K562 (cell line): ENCODE data around the gene TMEFF1. TPM values are rescaled to one million over a fixed set of nuclear protein-coding genes. Genes with fewer than 3 reads are reported as not detected.

Source experiments
- ATAC-seq: fragments of 200-7000 bp; cut with Tn5 transposase; 3 replicates; pipeline ENCODE4 v1.9.1; 2020; ENCODE audit warnings: moderate library complexity
- BruUV-seq: library from RNA; stranded (reverse); fragments of 400-500 nt; replicated peaks from 2 replicates; lab custom pipeline; 2021; lab: Mats Ljungman, UMichigan
- CTCF ChIA-PET: fragments of 300-600 bp; formaldehyde crosslinking; extraction: SDS; loops from one replicate; lab custom pipeline; 2021; ENCODE audit warnings: low intra/inter-chr PET ratio; lab: Yijun Ruan, JAX
- POLR2A ChIA-PET: fragments of 300-600, 350-650 bp; sonication (Branson Sonifier 250); formaldehyde crosslinking; extraction: SDS; loops from one replicate; lab custom pipeline; 2021; ENCODE audit warnings: antibody characterized with exemption, inconsistent platforms; lab: Yijun Ruan, JAX
- DNase-seq, 4 experiments: peaks; one replicate each; pipeline versions ENCODE4 v3.0.0 to v3.0.0-alpha.2; 2011 to 2018; ENCODE audit warnings: low spot score in 3 of 4, mixed read lengths in 3 of 4; ENCODE audit errors: extremely low read depth in 1 of 4
- FAIRE-seq: peaks from 2 replicates; lab custom pipeline; 2011; peaks lifted over from hg19 to GRCh38; lab: Jason Lieb, UNC
- H2AFZ ChIP-seq: 2 replicates; pipeline ENCODE4 v1.6.0; 2011; ENCODE audit warnings: low read depth, low read length, control low read depth, inconsistent platforms
- H3K27ac ChIP-seq: fragments of 200-600 bp; 3 replicates; pipeline ENCODE4 v1.8.0; 2011; ENCODE audit warnings: low read depth, mild to moderate bottlenecking, control low read depth, inconsistent platforms, low read length, moderate library complexity, mixed read lengths; ENCODE audit errors: extremely low read depth
- H3K27me3 ChIP-seq, 2 experiments: fragments of 300-600 bp in 1 of 2; 2 replicates in 1 of 2; 3 replicates in 1 of 2; pipeline versions ENCODE4 v1.6.0 to v1.8.0; 2011; ENCODE audit warnings: inconsistent platforms in 2 of 2, low read length in 2 of 2, mild to moderate bottlenecking in 1 of 2, mixed read lengths in 1 of 2, moderate library complexity in 1 of 2; ENCODE audit not compliant: control insufficient read depth in 2 of 2, insufficient read depth in 2 of 2
- H3K36me3 ChIP-seq: fragments of 300-600 bp; 3 replicates; pipeline ENCODE4 v1.8.0; 2011; ENCODE audit warnings: mild to moderate bottlenecking, low read length, inconsistent platforms; ENCODE audit not compliant: control insufficient read depth, insufficient read depth
- H3K4me1 ChIP-seq, 2 experiments: fragments of 200-600 bp in 1 of 2; replicated peaks in 1 of 2; 2 replicates in 1 of 2; 3 replicates in 1 of 2; pipeline versions ENCODE4 v1.5.1 to v1.8.0; 2011; ENCODE audit warnings: inconsistent platforms in 2 of 2, low read length in 2 of 2, mild to moderate bottlenecking in 1 of 2, mixed read lengths in 1 of 2, moderate library complexity in 1 of 2; ENCODE audit not compliant: control insufficient read depth in 2 of 2, insufficient read depth in 2 of 2
- H3K4me2 ChIP-seq: 2 replicates; pipeline ENCODE4 v1.6.1; 2011; ENCODE audit warnings: low read length, control low read depth, inconsistent platforms, mixed read lengths; ENCODE audit not compliant: insufficient read depth
- H3K4me3 ChIP-seq: fragments of 200-600 bp; sonication (generic), shearing (Covaris generic); 2 replicates; pipeline ENCODE4 v1.5.1; 2016; ENCODE audit warnings: control low read depth, inconsistent platforms
- H3K79me2 ChIP-seq: fragments of 200-600 bp; 3 replicates; pipeline ENCODE4 v1.8.0; 2011; ENCODE audit warnings: low read length, inconsistent platforms; ENCODE audit not compliant: control insufficient read depth, insufficient read depth
- H3K9ac ChIP-seq, 2 experiments: 2 replicates each; pipeline versions ENCODE4 v1.6.0 to v1.6.1; 2011; ENCODE audit warnings: low read depth in 2 of 2, low read length in 2 of 2, control low read depth in 1 of 2, inconsistent platforms in 1 of 2, mild to moderate bottlenecking in 1 of 2, mixed read lengths in 1 of 2; ENCODE audit not compliant: insufficient read depth in 1 of 2
- H3K9me1 ChIP-seq: one replicate; pipeline ENCODE4 v1.6.0; 2011; ENCODE audit warnings: inconsistent platforms, mild to moderate bottlenecking, low read length, moderate library complexity; ENCODE audit not compliant: control insufficient read depth, insufficient read depth
- H3K9me3 ChIP-seq: replicated peaks from 2 replicates; pipeline ENCODE4 v1.5.1; 2011; ENCODE audit warnings: low read depth, low read length, inconsistent platforms; ENCODE audit not compliant: control insufficient read depth, insufficient read depth
- H4K20me1 ChIP-seq: replicated peaks from 2 replicates; pipeline ENCODE4 v1.6.1; 2011; ENCODE audit warnings: low read length, inconsistent platforms, mixed read lengths; ENCODE audit not compliant: control insufficient read depth, insufficient read depth
- CXXC5 ChIP-seq: fragments of 250-450 bp; sonication (Bioruptor Pico); IDR thresholded peaks from 2 replicates; pipeline ENCODE4 v1.8.0; 2022; ENCODE audit warnings: inconsistent platforms, mild to moderate bottlenecking, moderate library complexity
- KAT7 ChIP-seq: sonication (generic); formaldehyde crosslinking; IDR thresholded peaks from 2 replicates; pipeline ENCODE4 v1.8.0; 2022; ENCODE audit warnings: missing genetic modification reagents, mild to moderate bottlenecking, borderline replicate concordance
- KDM1A ChIP-seq, 2 experiments: fragments of 450-650 bp; IDR thresholded peaks; 2 replicates each; pipeline ENCODE4 v1.6.1; 2016; ENCODE audit warnings: mild to moderate bottlenecking in 2 of 2
- MTA3 ChIP-seq: fragments of 450-650 bp; formaldehyde crosslinking; IDR thresholded peaks from 2 replicates; pipeline ENCODE4 v1.6.1; 2017; ENCODE audit warnings: mild to moderate bottlenecking, borderline replicate concordance
- SOX6 ChIP-seq: fragments of 450-650 bp; IDR thresholded peaks from 2 replicates; pipeline ENCODE4 v1.6.1; 2014; ENCODE audit warnings: mild to moderate bottlenecking
- ZNF318 ChIP-seq, 2 experiments: fragments of 450-650 bp; IDR thresholded peaks; 2 replicates each; pipeline ENCODE4 v1.6.1; 2016; ENCODE audit warnings: mild to moderate bottlenecking in 2 of 2, borderline replicate concordance in 1 of 2, low read depth in 1 of 2, moderate library complexity in 1 of 2
- ZNF780A ChIP-seq: fragments of 250-450 bp; sonication (Bioruptor Pico); IDR thresholded peaks from 2 replicates; pipeline ENCODE4 v1.5.0; 2021; ENCODE audit warnings: mild to moderate bottlenecking
- WGBS: fragments of 100-300 bp; shearing (Covaris generic); methylation state at CpG from one replicate; pipeline ENCODE4 v1.1.6; 2016; ENCODE audit warnings: low coverage, mixed read lengths; ENCODE audit not compliant: insufficient coverage; ENCODE audit errors: missing lambda C conversion rate; 5-methylcytosine and 5-hydroxymethylcytosine counted together
- in situ Hi-C: fragments of 300-500 bp; cut with MboI; formaldehyde crosslinking; loops from 4 replicates; pipeline ENCODE4 v1.15.0; 2018; ENCODE audit warnings: inconsistent platforms, mixed read lengths
- intact Hi-C: fragments of 100-400 bp; cut with micrococcal nuclease; formaldehyde crosslinking; loops from 2 replicates; pipeline ENCODE4 v1.14.2; 2022
- polyA plus RNA-seq, 8 experiments: library from polyadenylated mRNA; depleted of rRNA in 4 of 8; stranded (reverse) in 5 of 8; unstranded in 3 of 8; fragments of >200 nt; fragmentation: Nextera tagmentation in 2 of 8; fragmentation: Illumina TruSeq in 1 of 8; extraction: Ambion mirVana in 2 of 8; extraction: Trizol in 1 of 8; gene quantifications; 2 replicates each; pipeline versions ENCODE4 v1.2.1 to v1.2.3, GENCODE V29; 2011 to 2014; ENCODE audit warnings: inconsistent platforms in 1 of 8, missing spikeins in 1 of 8
- total RNA-seq, 7 experiments: library from RNA; depleted of rRNA in 6 of 7; stranded (reverse); fragments of >200 nt in 6 of 7; fragmentation: Illumina TruSeq in 2 of 7; extraction: Trizol in 2 of 7; gene quantifications; 2 replicates each; pipeline versions ENCODE4 v1.2.1 to v1.2.3, GENCODE V29; 2011 to 2021; ENCODE audit warnings: low replicate concordance in 1 of 7

Gene TMEFF1
- total and polyA plus RNA-seq, 9 of the 15 experiments (the other 6 are each of a cell fraction or from before 2014, with no cell fraction given), result 0.07 to 1.1 (median 0.28) TPM; not detected in 2

- under 1% methylated on average over 9 of the region's 9 CpGs for WGBS
- TF ChIP-seq KDM1A (IDR thresholded peaks at IDR 0.05) (no peak), ZNF318 (IDR thresholded peaks at IDR 0.05; ENCODE audit: borderline replicate concordance in 1 of 2, low read depth in 1 of 2) (no peak), ZNF780A (no peak), KAT7 (CRISPR knock-in tag) (no peak), CXXC5 (CRISPR knock-in tag) (peak; percentile 21; the same call in 1 of the 2 replicates), SOX6 (peak; percentile 86), MTA3 (no peak)
These were observed 114.4 kb downstream of the TMEFF1 start for GRCh38 chr9:100587375-100587774.

More at GRCh38 chr9:100587375-100587774, 114.4 kb downstream of the TMEFF1 start:
- Histone ChIP-seq H3K4me1 (no peaks in the 10 kb centered on the region), H3K79me2 (no peaks in the 10 kb centered on the region), H3K9ac (no peak overlapping the region), H3K9me3 (no peaks in the 10 kb centered on the region), H2AFZ (no peak overlapping the region), H3K27ac (no peak overlapping the region), H3K9me1 (no peaks in the 10 kb centered on the region), H4K20me1 (no peaks in the 10 kb centered on the region), H3K36me3 (no peaks in the 10 kb centered on the region), H3K4me3 (no peak overlapping the region), H3K4me2 (no peak overlapping the region), H3K27me3 (peaks cover 5 to 25% of the 10 kb centered on the region in 2 experiments; a peak in 3 of 5 replicates)
- no TSS peak for BruUV-seq
- CTCF ChIA-PET, result no interaction called here
- intact Hi-C loops, result no loop called here
- FAIRE-seq (no peak), DNase-seq (no peak), ATAC-seq (no peak)
- POLR2A ChIA-PET, result interaction anchor here (0.5 to 1.3 kb wide), 2 partner anchors 9 to 208 kb away, joined by 3 to 4 read pairs; partner anchors contain the start of gene CAVIN4
- in situ Hi-C loops, result loop anchor here (25.0 kb wide), 2 partner anchors 250 to 550 kb away; no protein-coding TSS in a partner anchor
